IPS-NIHi7 (cell line): ENCODE data around the gene SLC25A23.
"Not testable (repeated sequence)": the region's sequence is repeated elsewhere in the genome, so short reads cannot be mapped to it uniquely, and the experiment has no call there.

ENCODE experiments used
- DNase-seq: peaks from one replicate; pipeline ENCODE4 v3.0.0; 2012; ENCODE audit warnings: mixed read lengths; ENCODE audit errors: extremely low spot score

The SLC25A23 gene

GRCh38 chr19:6459262-6460098 is at the start of gene SLC25A23:
Gene SLC25A23, minus strand, starts transcription at chr19:6459792. Its CDS starts 164 bp downstream, at chr19:6459628.
- peak; percentile 89 for DNase-seq

- not testable (repeated sequence) for DNase-seq
These were observed 48.6 kb upstream of the SLC25A23 start for GRCh38 chr19:6508028-6508771.

GRCh38 chr19:6503407-6504201 is 44.0 kb upstream of the SLC25A23 start:
- DNase-seq = no peak

- DNase-seq = peak; percentile 59
These were observed 42.4 kb upstream of the SLC25A23 start, which contains the start of gene TUBB4A for GRCh38 chr19:6501740-6502648. Gene TUBB4A, minus strand, starts transcription at chr19:6502309. Its CDS starts 97 bp downstream, at chr19:6502212.

- no peak for DNase-seq
These were observed 41.5 kb upstream of the SLC25A23 start for GRCh38 chr19:6500837-6501739.

GRCh38 chr19:6499052-6499790 is 39.6 kb upstream of the SLC25A23 start:
- no peak for DNase-seq

- DNase-seq = no peak
These were observed 38.9 kb upstream of the SLC25A23 start for GRCh38 chr19:6498294-6499036.

GRCh38 chr19:6495947-6496346 is 36.4 kb upstream of the SLC25A23 start:
- no peak for DNase-seq

- DNase-seq = no peak
These were observed 34.9 kb upstream of the SLC25A23 start for GRCh38 chr19:6494438-6495036.

- no peak for DNase-seq
These were observed 32.4 kb upstream of the SLC25A23 start for GRCh38 chr19:6491802-6492592.

- DNase-seq = no peak
These were observed 30.5 kb upstream of the SLC25A23 start for GRCh38 chr19:6490134-6490533.

- no peak for DNase-seq
These were observed 29.9 kb upstream of the SLC25A23 start for GRCh38 chr19:6489278-6490061.

GRCh38 chr19:6484831-6485230 is 25.2 kb upstream of the SLC25A23 start:
- DNase-seq = no peak

GRCh38 chr19:6484230-6484629 is 24.6 kb upstream of the SLC25A23 start:
- no peak for DNase-seq

GRCh38 chr19:6483235-6483634 is 23.6 kb upstream of the SLC25A23 start:
- DNase-seq = no peak

GRCh38 chr19:6482343-6482686 is 22.7 kb upstream of the SLC25A23 start:
- DNase-seq = no peak
